HG03135 (cell line): ENCODE data around the gene SNX18.
"Not testable (repeated sequence)": the region's sequence is repeated elsewhere in the genome, so short reads cannot be mapped to it uniquely, and the experiment has no call there.

ENCODE experiments used
- ATAC-seq: cut with Tn5 transposase; IDR thresholded peaks from one replicate; pipeline ENCODE4 v1.9.1; 2021; ENCODE audit warnings: mild to moderate bottlenecking, moderate library complexity; ENCODE audit not compliant: unreplicated experiment

Gene SNX18

DNA sequence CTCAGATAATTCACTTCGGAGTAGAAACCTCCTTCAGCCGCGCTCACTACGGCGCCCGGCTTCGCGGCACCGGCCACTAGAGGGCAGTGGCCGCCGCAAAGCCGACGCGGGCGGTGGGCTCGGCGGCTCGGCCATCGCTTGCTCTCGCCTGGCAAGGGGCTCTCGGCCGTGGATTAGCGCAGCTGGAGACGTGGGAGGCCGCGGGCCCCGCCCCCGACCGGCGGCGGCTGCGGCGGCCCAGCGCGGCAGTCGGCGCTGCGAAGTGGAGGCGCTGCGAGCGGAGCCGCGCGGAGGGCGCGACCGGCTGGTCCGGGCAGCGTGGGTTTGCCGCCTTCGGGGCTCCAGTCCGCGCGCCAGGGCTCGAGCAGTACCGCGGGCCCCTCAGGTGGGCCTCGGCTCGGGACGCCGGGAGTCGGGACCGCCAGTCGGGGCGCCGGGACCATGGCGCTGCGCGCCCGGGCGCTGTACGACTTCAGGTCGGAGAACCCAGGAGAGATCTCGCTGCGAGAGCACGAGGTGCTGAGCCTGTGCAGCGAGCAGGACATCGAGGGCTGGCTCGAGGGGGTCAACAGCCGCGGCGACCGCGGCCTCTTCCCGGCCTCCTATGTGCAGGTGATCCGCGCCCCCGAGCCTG is at the start of gene SNX18:
TSS of gene SNX18 (plus strand) at position 248 of the 634 bp plus-strand sequence. CDS start at position 442, 194 bp downstream.
- ATAC-seq: peak; percentile 94

DNA sequence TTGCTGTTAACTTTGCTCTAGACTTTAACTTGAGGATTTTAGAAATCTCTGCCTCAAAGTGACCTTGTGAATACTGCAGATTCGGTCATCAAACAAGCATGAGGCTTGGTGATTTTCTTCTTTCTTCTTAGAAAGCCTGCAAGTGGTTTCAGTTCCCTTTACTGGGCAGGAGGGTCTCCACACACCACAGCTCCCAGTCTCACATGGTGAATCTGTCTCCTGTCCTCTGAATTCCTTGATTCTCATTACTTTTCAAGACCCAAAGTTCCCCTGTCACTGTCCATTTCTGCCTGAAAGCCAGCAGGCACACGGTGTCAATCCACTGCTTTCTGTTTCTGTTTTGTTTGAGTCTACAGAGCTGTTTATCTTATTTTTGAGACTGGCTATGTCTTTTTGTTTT is 47.9 kb upstream of the SNX18 start:
- peak; percentile 77 for ATAC-seq

DNA sequence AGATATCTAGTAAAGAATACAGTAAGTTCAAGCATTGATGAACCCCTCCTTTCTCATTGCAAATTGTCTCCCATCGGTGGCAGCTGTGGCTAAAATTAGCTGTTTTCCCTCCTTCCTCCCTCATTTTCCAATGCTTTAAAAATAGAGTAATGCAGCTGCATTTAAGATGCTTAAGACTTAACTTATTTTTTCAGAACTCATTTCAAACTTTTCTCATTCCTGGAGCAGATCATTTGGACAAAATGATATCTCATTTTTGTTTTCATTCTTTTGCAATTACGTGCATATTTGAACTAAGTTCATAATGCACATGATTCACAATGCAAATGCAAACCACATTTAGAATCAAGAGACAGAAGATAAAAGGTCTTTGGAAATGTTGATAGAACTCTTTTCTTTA is 47.4 kb upstream of the SNX18 start:
- ATAC-seq: no peak

GRCh38 chr5:54470677-54471076 is 46.9 kb upstream of the SNX18 start:
- no peak for ATAC-seq

DNA sequence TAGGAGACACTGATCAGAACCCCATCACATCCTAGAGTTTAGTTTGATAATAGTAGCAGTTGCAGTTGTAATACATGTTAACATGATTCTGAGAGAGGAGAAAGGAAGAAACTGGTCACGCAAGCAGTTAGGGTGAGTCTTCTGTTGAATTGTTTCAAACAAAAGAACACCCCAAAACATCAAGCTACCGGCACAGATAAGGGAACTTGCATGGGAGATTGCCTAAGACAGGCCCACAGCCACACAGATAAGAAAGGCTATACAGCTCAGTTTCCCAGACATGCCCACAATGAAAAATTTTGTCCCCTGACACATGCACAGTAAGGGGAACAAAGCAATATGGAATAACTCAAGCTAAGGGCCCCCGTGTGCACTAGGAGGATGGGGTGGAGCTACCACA is 46.2 kb upstream of the SNX18 start:
- no peak for ATAC-seq

GRCh38 chr5:54476682-54477081 is 40.9 kb upstream of the SNX18 start:
- no peak for ATAC-seq

GRCh38 chr5:54477941-54478478 is 39.5 kb upstream of the SNX18 start:
- no peak for ATAC-seq

- ATAC-seq: no peak
Observed at GRCh38 chr5:54480296-54480695, 37.3 kb upstream of the SNX18 start.

DNA sequence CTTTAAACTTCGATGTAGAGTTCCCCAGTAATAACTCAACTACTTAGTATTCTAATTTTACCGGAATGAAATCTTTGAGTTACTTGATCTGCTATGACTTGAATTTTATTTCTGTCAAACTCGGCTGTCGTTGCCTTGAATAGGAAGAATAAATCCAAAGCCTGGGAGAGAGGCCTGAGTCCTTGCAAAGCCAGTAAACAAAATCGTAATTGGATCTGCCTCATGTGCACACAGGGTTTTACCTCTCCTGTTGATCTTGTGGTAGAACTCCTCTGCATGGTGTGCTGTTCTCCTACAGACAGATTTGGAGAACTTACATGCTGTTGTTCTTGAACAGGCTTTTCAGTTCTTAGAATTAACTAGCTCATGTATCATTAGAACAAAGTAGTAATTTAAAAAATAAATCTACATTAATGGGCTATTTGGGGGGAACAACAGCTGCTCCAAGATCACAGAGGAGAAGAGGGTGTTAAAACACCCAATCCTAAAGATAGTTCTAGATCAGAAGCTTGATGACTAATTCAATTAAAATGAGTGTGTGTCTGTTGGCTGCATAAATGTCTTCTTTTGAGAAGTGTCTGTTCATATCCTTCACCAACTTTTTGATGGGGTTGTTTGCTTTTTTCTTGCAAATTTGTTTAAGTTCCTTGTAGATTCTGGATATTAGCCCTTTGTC is 33.2 kb upstream of the SNX18 start:
- no peak for ATAC-seq

DNA sequence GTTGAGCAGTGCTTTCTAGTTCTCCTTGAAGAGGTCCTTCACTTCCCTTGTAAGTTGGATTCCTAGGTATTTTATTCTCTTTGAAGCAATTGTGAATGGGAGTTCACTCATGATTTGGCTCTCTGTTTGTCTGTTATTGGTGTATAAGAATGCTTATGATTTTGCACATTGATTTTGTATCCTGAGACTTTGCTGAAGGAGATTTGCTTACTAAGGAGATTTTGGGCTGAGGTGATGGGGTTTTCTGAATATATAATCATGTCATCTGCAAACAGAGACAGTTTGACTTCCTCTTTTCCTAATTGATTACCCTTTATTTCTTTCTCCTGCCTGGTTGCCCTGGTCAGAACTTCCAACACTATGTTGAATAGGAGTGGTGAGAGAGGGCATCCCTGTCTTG is 31.9 kb upstream of the SNX18 start:
- ATAC-seq: not testable (repeated sequence)

DNA sequence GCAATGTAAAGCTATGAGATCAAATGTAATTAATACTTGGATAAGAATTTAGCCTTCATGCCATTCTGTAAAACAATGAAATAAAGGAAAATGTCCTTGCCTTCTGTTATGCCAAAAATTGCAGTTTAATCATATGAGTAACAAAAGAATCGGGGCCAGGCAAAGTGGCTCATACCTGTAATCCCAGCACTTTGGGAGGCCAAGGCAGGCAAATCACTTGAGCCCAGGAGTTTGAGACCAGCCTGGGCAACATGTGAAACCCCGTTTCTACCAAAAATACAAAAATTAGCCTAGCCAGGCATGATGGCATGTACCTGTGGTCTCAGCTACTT is 27.9 kb upstream of the SNX18 start:
- not testable (repeated sequence) for ATAC-seq

DNA sequence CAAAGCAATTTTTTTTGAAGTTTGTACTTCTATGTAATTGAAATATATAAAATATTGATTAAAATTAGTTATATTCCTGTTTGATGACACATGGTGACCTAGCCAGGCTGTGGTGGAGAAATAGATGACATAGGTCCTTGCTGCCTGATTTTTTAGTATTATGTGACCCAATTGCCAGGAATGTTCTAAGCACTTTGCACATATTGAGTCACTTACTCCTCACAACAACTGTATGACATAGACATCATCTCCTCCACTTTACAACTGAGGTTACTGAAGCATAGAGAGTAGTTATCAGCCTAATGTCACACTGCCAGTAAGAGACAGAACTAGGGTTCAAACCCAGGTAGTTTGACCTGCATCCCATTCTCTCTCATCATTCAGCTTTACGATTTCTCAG is 26.2 kb upstream of the SNX18 start:
- no peak for ATAC-seq

DNA sequence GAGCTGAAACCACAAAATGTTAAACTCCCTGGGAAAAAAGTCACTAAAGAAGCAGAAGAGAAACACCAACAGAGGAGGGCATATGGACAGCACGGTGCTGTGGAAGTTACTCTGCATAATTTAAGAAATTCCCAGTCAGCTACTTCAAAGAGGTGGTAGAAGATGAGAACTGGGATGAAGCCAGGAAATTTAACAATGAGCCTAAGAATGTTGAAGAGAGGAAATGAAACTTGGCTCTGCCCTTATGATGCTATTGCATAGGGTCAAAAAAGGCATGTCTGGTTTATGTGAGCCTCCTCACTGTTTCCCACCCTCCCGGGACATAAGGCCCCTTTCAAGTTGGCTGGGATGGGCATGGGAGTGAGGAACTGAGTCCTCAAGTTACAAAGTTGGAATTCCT is 25.4 kb upstream of the SNX18 start:
- no peak for ATAC-seq

DNA sequence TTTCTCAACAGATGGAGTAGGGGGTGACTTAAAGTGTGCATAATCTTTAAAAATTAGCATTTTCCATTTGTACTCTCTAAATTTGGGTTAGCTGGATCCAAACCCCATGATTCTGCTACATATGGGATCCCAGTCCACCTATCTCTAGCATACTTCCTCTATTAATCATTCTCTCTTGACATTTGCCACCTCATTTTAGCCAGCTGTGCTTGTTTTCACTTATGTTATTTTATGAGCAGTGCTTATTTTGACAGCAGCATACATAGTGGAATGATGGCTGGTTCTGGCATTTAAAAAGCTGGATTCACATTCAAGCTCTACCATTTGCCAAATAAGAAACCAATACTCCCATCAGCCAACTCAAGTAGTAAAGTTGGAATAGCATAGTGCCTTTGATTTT is 22.5 kb upstream of the SNX18 start:
- no peak for ATAC-seq

DNA sequence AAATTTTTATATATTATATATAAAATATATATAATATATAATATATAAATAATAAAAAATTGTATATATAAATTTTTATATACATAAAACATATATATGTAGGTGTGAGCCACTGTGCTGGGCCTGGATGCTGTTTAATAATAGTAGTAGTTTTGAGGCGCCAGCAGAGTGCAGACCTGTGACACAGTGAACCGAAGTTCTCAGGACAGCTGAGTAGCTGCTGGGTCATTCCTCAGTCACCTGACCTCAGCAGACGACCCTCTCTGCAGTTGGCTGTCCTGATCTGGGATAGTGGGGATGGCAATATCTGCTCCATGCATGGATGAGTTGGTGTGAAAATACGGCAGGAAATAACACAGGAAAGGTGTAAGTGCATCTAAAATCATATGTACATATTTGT is 3.3 kb upstream of the SNX18 start:
- no peak for ATAC-seq

DNA sequence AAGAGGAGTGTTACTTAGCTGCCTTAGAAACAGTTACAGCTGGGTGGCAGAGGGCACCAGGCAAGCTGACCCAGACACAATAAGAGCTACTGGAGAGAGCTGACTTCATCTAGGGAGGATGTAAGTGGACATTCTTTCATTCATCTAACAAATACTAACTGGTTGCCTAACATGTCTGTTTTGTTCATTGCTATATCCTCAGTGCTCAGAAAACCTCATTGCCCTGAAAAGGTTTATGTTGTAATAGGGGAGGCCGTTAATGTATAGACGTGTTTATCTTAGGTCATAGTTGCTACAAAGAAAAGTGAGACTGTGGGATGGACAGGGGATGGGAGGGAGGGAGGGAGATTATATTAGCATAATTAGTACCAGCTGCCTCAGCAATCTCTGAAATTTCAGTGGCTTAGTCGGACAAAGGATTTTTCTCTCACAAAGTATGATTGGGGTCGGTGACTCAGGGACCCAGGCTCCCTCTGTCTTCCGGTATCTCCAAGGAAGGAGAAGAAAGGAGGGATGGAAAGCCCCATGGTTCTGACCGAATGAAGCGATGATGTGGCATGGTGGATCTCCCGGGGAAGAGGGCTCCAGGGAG is 2.6 kb upstream of the SNX18 start:
- no peak for ATAC-seq

- no peak for ATAC-seq
Observed at GRCh38 chr5:54515634-54516033, 1.9 kb upstream of the SNX18 start.

DNA sequence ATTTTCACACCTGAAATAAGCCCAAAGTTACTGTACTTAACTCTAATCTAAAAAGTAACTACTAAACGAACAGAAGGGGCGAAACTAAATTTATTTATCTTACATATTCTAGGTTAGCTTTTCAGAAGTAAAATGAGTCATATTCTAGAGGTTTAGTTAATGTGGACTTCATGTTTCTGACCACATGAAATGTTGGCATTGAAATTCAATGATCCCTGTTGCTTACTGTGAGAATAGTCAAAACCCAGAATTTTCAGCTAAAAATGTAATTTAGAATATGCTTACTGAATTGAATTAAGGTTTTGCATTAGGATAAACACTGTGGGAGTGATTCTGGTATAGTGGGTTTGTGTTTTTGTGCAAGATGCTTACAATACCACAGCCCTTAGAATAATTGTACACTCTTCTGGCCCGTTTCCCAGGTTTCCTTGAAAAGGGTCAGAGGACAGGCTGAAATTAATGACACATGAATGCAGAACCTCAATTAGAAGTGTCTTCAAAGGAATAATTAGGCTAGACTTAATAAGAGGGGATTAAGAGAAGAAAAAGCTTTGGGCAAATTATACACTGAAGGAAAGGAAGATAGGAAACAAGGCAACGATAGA is 1.4 kb upstream of the SNX18 start:
- no peak for ATAC-seq

- ATAC-seq: peak; percentile 7
Observed at GRCh38 chr5:54517174-54517511, 416 bp upstream of the SNX18 start.

DNA sequence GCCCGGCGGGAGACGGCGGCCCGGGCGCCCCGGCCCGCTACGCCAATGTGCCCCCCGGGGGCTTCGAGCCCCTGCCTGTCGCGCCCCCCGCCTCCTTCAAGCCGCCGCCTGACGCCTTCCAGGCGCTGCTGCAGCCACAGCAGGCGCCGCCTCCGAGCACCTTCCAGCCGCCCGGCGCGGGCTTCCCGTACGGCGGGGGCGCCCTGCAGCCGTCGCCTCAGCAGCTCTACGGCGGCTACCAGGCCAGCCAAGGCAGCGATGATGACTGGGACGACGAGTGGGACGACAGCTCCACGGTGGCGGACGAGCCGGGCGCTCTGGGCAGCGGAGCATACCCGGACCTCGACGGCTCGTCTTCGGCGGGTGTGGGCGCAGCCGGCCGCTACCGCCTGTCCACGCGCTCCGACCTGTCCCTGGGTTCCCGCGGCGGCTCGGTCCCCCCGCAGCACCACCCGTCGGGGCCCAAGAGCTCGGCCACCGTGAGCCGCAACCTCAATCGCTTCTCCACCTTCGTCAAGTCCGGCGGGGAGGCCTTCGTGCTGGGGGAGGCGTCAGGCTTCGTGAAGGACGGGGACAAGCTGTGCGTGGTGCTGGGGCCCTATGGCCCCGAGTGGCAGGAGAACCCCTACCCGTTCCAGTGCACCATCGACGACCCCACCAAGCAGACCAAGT is 723 bp downstream of the SNX18 start:
- peak; percentile 30 for ATAC-seq

DNA sequence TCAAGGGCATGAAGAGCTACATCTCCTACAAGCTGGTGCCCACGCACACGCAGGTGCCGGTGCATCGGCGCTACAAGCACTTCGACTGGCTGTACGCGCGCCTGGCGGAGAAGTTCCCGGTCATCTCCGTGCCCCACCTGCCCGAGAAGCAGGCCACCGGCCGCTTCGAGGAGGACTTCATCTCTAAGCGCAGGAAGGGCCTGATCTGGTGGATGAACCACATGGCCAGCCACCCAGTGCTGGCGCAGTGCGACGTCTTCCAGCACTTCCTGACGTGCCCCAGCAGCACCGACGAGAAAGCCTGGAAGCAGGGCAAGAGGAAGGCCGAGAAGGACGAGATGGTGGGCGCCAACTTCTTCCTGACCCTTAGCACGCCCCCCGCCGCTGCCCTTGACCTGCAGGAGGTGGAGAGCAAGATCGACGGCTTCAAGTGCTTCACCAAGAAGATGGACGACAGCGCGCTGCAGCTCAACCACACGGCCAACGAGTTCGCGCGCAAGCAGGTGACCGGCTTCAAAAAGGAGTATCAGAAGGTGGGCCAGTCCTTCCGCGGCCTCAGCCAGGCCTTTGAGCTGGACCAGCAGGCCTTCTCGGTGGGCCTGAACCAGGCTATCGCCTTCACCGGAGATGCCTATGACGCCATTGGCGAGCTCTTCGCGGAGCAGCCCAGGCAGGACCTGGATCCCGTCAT is 1.4 kb downstream of the SNX18 start:
- no peak for ATAC-seq
